ENCODE measurements around the gene HIF3A.
"Not testable (repeated sequence)": the region's sequence is repeated elsewhere in the genome, so short reads cannot be mapped to it uniquely, and the experiment has no call there.

DNA sequence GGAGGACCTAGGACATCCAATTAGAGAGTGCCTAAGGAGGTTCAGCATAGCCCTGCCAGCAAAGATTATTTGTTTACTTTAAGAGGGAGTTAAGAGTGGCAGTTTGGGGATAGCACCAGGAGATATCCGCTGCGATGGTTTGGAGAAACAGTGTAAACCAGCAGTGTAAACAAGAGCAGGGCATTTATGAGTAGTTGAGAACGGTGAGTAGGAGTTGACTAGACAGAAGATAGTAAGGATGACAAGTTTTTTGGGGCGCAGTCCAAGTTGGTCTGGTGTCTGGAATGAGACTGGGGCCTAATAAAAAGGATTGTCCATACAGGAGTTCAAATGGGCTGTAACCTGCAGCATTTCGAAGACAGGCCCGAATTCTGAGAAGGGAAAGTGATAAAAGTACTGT, 22.9 kb upstream of the HIF3A start:
- TF ChIP-seq, protein P1, sequence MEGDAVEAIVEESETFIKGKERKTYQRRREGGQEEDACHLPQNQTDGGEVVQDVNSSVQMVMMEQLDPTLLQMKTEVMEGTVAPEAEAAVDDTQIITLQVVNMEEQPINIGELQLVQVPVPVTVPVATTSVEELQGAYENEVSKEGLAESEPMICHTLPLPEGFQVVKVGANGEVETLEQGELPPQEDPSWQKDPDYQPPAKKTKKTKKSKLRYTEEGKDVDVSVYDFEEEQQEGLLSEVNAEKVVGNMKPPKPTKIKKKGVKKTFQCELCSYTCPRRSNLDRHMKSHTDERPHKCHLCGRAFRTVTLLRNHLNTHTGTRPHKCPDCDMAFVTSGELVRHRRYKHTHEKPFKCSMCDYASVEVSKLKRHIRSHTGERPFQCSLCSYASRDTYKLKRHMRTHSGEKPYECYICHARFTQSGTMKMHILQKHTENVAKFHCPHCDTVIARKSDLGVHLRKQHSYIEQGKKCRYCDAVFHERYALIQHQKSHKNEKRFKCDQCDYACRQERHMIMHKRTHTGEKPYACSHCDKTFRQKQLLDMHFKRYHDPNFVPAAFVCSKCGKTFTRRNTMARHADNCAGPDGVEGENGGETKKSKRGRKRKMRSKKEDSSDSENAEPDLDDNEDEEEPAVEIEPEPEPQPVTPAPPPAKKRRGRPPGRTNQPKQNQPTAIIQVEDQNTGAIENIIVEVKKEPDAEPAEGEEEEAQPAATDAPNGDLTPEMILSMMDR (optimal IDR thresholded peaks at IDR 0.05 in 1 of 3, IDR thresholded peaks at IDR 0.05 in 1 of 3, conservative IDR thresholded peaks at IDR 0.05 in 1 of 3; ENCODE audit: extremely low read depth in 1 of 3, insufficient read depth in 2 of 3, low read length in 3 of 3) = not testable (repeated sequence)
- TF ChIP-seq EZH2 (IDR thresholded peaks at IDR 0.05; ENCODE audit: low read length) = not testable (repeated sequence)

All from keratinocyte (primary cell).